SH-SY5Y (cell line): ENCODE measurements around the gene NECAB3.

Experiments used
- GATA2 ChIP-seq: IDR thresholded peaks from 2 replicates; pipeline ENCODE4 v1.6.1; 2011; ENCODE audit warnings: mild to moderate bottlenecking, low read depth, low read length
- GATA3 ChIP-seq: IDR thresholded peaks from 2 replicates; pipeline ENCODE4 v1.6.1; 2011; ENCODE audit warnings: low read depth, mild to moderate bottlenecking, low read length, moderate library complexity

GRCh38 chr20:33702861-33703260 is 28.6 kb upstream of the NECAB3 start:
- TF ChIP-seq GATA2 (no peak), GATA3 (no peak)
